GM19240 (cell line): ENCODE measurements around the gene ABCG1.
A peak's percentile ranks its signal among the peaks of the same experiment; 100 is the strongest.

Source experiments
- DNase-seq: peaks from one replicate; pipeline ENCODE4 v3.0.0; 2011; ENCODE audit warnings: low spot score; ENCODE audit not compliant: insufficient read length

Gene ABCG1

DNA sequence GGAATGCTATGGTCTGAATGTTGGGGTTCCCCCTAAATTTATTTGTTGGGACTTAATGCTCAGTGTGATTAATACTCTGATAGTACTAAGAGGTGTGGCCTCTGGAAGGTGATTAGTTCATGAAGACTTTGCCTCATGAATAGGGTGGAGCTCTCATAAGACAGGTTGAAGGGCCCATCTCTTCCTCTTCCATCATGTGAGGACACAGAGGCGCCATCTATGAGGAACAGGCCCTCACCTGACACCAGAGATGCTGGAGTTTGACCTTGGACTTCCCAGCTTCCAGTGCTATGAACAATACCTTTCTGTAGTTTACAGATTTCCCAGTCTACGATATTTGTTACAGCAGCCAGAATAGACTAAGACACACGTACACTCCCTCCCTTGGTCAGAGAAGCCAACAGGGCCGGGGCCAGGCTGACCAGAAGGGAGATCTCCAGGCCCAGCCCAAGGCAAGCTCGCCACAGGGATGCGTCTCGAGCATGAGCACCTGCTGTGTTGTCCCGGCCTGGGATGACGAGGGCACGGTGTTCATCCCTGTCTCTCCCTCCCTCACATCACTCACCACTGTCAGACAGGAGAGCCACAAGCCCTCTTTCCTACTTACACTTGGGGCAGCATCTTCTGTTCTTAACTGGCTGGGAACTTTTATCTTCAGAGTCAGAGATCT is 4.7 kb upstream of the ABCG1 start:
- DNase-seq, result no peak

DNA sequence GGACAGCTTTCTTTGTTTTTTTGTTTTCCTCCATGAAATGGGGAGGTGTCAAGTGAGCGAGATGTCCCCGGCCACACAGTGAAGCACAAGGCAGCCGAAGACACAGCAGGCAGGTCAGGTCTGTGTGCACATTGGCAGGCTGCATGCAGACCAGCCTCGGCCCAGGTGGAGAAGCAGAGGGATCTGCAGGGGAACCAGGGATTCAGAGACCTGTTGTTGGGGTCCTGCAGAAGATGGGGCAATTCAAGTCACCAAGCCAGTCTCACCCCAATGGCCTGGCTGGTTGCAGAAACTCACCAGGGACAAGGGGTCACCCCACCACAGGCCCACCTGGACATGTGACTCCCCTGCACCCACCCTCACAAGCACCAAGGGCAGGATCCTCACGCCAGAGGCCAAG is 4.0 kb upstream of the ABCG1 start:
- no peak for DNase-seq

DNA sequence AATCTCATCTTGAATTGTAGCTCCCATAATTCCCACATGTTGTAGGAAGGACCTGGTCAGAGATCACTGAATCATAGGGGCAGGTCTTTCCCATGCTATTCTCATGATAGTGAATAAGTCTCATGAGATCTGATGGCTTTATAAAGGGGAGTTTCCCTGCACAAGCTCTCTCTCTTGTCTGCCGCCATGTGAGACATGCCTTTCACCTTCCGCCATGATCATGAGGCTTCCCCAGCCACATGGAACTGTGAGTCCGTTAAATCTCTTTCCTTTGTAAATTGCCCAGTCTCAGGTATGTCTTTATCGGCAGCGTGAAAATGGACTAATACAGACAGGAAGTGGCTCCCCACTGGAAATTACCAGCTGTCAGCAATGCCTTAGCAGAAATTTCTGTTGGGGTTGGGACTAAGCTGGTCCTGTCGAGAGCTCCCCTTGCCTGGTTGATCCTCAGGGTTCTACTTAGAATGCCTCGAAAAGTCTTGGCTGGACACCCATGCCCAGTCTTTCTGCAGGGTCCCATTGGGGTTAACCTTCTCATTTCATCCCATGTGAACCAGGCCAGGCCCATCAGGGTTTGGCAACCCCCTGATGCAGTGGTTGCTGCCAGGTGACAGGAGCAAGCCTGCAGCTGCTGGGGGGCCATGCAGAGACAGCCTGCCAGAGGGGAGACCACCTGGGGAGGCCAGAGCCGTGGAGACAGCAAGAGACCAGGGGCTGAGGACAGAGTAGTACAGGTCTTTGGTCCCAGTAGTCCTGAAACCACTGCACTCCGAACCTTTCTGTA is 2.8 kb upstream of the ABCG1 start:
- no peak for DNase-seq

DNA sequence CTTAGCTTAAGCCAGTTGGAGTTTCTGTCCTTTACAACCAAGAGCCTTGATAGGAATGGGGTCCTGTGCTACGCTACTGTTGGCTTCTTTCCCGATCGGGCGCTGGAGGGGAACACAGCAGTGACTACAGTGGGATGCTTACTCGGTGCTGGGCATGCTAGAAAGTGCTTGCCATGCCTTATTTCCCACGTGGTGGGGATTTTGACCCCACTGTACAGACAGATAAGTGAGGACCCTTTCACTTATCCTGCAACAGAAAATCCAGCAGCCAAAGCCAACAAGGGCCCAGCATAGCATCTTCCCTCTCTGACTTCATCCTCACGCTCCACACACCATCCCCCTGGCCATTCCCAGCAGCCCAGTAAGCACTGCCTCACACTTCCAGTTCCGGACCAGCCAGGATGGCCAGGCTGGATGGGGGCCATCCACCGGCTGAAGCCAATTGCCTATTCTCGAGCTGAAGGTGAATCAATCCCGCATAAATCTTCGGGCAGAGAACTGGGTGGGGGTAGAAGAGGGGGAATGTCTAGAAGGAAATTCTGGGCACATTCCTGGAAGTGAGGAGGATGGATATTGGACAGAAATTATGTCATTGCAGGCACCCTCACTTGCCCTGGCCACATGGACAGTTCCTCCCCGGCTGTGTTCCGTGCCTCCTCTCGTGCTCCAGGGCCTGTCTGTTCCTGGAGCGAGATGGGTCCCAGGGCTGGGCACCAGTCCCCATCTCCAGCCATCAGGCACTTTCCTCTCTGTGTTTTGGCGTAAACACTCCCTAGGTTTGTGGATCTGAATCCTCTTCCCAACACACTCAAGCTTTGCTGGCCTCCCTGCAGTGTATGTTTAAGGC is 2.0 kb upstream of the ABCG1 start:
- DNase-seq, result no peak

DNA sequence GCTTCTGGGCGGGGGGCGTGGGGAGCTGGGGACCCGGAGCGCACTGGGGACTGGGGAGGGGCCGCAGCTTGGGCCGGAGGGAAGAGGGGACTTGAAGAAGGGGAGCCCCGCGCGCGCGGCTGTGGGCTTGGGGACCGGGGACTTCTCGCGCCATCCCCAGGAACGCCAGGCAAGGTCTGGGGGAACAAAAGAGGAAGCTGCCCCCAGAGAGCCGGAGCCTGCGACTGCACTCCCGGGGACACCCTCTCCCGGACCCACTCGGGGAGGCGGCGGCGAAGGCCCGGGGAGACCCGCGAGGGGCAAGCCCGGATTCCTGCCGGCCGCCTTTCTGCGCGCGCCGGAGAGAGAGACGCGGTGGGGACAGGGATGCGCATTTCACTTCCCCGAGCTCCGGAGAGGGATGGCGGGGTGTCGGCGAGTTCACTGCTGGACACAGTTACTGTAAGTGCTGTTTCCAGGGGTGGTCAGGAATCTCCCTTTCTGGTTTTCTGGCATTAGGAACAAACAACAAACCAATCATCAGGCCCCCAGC is 732 bp downstream of the ABCG1 start:
- DNase-seq, result no peak

DNA sequence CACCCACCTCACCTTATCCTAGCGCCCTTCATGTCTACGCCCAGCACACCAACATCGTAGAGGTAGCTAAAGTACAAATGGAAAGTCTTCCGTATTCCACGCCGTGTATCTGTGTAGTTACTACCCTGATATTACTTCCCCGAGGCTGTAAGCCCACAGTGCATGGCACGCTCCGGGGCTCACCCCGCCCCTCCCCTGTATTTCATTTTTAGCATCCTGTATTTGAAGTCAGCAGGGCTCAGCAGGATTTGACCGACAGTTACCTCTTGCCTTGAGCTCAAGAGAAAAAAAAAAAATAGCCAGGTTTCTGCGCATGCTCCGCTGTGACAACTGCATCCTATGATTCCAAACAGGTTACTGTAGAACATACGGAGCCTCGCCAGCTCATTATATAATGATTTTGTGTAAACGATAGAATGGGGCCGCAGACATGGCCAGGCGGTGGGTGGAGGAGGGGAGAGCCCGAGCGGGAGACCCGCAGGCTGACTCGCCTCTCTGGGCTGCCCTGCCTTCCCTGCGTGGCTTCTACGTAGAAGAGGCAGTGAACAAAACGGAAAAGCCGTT is 1.3 kb downstream of the ABCG1 start:
- no peak for DNase-seq

DNA sequence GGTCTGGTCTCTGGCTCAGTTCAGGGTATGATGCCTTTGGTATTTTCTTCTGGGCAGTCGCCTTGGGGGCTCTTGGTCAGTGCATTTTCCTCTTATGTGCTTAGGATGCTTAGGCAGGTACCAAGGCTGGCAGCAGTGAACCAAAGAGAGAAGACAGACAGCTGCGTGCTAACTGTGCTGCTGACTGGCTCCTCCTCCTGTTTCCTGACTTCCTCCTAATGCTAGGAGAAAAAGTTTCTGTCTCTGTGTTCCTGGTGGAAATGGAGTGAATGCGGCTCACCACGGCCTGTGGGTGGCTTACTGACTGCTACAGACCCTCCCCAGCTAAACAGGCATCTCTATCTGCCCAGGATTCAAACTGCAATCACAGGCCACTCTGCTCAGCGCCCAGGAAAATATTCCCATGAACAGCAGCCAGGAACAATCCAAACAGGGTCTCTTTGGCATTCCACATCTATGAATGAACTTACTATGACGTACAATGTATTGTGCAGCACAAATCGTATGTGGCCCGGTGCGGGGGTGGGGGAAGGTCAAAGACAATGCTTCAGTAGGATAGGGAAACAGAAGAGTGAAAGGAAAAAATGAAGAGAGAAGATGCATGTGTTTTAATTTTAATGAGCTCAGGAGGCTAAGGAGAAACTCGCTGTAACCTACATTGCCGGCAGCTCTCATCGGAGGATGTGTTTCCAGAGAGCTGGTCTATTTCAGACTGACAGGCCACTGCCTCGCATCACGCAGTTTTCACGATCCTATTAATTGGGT is 2.8 kb downstream of the ABCG1 start:
- DNase-seq, result no peak

DNA sequence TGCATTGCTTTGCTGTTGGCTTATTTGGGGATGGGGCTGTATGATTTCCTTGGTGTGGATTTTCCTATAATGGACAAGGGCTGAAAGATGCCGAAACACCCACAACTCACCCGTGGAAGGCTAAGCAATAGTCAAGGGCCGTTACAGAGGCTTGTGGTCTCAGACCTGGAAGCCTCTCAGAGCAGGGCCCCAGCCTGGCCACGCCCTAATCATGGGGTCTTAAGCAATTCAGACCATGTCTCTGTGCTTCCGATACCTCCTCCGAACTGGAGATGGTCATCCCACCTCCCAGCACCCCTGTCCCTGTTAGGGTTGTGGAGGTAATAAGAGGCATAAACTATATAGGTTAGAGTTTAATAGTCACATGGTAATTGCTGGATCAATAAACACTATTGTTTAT is 3.4 kb downstream of the ABCG1 start:
- DNase-seq, result no peak

DNA sequence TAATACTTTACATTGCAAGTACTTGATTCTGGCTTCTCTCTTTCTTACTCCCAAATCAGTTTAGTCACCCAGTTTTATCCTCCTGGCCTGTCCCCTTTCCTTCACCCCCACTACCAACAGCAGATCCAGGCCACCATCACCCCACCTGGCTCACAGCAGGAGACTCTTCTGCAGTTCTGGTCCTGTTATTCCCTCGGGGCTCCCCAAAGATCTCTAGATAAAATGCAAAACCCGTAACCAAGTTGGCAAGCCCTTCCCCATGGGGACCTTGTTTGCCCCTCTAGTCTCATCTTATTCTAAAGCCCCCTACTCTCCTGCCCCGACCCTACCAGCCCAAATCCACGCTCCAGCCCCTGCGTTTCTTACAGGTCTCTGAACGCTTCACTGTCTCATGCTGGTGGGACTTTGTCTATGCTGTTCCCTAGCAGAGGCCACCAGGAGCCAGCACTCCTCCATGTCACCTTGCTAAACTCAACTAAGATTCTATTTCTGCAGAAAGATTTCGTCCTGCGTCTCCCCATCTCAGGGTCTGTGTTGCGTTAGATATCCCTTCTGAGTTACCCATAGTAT is 4.0 kb downstream of the ABCG1 start:
- no peak for DNase-seq

DNA sequence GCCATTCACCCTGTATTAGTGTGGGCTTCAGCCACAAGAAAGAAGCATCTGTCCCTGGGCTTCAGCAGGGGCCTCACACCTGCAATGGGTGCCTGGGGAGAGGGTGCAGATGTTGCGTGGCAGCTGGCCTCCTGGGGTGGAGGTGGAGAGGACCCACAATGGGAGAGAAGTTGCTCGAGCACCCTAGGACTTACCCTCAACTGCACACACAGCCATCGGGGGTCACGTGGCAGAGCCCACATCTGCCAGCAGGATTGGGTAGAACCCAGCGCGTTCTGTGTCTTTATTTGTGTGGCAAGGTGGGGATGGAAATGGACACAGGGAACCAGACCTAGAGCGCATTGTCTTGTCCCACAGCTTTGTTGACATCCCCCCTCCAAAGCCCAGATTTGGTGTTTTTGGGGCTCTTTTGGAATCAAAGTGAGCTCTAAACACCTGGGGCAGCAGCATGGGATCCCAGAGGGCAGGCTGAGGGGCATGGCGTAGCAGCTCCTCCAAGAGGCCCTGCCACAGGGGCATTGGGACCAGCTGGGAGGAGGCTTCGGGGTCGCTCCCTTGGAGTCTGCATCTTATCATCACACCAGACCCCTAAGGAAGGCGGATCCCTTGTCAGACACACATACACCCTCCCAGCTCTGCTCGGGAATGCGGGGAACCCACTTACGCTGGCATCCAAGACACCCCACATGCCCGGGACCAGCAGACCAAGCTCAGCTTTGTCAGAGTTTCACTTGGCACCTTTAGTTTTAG is 5.1 kb downstream of the ABCG1 start:
- no peak for DNase-seq

DNA sequence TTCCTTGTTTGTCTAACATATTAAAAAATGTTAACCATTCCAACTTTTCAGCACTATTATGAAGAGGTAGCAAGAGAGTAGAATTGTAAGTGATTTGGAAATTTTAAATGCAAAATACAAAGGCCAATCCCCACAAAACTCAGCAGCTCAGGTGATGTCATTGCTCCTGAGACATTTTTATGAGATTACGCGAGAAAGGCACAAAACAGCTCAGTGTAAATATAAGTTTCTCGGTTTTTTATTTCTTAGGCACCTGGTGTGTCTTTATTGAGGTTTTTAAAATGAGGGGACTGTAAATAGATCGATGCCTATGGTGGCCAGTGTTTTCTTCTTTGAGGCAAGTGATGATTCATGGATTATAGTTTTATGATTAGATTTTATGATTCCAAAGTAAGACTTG is 6.1 kb downstream of the ABCG1 start:
- no peak for DNase-seq

DNA sequence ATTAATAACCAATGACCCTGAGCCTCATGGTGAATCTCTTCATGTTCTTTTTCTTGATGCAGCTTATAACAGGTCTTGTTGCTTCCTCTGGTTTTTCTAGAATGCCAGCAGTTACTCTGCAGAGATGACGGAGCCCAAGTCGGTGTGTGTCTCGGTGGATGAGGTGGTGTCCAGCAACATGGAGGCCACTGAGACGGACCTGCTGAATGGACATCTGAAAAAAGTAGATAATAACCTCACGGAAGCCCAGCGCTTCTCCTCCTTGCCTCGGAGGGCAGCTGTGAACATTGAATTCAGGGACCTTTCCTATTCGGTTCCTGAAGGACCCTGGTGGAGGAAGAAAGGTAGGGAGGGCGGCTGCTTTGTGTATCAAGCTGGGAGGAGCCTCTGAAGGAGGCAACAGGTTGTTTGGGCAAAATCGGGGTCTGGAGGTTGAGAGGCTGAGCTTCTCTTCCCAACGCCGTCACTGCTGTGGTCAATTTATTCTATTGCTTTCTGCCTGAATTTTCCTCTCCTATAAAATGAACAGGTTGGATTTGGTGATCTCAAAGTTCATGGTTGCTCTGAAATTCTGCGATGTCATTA is 6.7 kb downstream of the ABCG1 start:
- no peak for DNase-seq

DNA sequence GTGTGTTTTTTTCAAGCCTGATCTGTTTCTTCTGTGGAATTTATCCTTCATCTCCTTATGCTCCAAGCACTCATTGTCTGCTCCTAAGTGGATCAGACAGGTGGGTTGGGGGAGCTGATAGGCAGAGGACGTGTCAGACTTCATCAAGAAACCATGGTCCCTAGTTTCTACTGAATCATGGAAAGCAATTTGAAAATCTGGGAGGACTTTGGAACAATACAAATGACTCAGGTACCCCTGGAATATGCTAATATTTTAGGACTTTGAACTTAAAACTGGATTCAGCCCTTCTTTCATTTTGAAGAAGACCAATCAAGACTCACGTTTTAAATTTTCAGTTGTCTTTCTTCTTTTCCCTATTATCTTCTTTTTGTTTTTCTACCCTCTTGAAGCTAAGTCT is 7.7 kb downstream of the ABCG1 start:
- no peak for DNase-seq

DNA sequence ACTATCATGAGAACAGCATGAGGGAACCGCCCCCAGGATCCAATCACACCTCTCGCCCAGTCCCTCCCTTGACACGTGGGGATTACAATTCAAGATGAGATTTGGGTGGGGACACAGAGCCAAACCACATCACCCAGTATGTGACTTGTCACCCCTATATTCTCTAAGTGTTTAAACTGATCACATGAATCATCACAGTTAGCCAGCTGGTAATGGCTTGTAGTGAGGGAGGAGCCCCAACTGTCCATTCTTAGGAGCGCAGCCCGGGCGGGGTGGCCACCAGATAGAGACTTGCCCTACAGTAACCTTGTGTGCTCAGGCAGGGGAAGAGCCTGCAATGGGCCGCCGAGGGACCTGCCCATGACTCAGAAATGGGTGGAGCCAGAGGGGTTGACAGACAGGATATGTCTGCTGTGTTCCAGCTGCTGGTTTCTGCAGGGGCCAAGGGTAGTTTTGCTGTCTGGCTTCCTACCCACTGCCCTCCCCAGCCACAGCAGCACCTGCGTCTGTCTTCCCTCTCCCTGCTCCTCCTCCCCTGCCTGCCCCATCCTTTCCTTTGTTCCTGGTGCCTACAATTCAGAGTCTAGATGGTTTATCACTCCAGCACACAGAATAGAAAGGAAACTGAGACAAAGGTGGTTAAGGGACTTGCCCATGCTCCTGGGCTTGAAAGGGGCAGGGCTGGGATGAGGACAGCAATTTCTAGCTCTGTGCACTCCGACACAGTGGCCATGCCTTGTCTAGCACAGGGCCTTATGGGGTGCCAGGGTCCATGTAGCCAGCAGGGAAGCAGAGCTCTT is 9.2 kb downstream of the ABCG1 start:
- peak; percentile 83 for DNase-seq

DNA sequence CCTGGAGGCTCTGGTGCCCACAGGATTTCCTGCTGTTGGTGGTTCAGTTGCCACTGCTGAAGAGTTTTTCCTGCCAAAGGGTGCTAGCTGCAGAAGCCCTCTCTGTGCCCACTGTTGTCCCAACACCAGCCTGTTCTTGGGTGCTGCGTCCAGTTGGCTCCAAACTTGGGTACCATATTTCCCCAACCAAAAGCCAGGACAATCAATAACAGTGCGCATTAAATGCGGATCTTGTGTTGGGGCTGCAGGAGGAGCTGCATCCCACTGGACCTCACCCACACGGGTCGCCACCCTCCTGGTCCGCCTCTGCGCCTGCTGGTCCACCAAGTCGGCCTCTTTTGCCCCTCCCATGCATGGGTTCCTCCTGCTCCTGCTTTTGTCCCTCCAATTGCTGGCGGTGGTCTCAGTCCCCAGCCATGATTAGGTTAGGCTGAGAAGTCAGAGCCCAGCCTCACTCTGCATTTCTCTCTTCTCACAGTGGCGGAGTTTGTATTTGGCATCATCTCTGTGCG is 9.8 kb downstream of the ABCG1 start:
- DNase-seq, result no peak

DNA sequence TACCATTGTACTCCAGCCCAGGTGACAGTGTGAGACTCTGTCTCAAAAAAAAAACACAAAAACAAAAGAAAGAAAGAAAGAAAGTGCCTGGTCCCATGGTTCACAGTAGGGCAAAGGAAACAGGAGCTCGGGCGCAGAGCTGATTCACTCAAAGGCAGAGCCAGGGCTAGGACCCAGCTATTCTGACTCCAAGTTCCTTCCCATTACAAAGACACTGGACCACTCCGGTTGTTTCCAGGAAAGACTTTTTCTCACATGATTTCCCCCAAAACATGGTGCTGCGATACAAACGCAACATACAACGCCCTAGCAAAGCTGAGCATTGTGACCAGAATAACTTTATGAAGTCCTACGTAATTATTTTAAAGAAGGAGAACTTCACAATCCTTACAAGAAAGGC is 10.7 kb downstream of the ABCG1 start:
- no peak for DNase-seq

DNA sequence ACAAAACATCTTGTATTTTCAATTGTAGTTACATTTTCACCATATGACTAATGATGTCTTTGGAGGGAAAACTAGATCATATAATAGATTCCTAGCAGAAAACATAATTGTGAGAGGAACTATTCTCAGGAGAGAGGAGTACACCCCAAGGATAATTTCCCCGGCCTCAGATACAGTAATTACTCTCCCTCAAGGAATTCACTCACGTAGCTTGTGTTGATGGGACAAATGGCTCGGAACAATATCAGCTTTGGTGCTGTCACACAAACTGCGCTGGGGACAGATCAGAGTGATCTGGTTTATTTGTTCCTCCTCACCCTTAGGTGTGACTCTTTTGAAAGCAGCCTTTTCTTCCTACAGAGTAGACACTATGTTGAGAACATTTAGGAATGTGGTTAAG is 11.2 kb downstream of the ABCG1 start:
- no peak for DNase-seq

DNA sequence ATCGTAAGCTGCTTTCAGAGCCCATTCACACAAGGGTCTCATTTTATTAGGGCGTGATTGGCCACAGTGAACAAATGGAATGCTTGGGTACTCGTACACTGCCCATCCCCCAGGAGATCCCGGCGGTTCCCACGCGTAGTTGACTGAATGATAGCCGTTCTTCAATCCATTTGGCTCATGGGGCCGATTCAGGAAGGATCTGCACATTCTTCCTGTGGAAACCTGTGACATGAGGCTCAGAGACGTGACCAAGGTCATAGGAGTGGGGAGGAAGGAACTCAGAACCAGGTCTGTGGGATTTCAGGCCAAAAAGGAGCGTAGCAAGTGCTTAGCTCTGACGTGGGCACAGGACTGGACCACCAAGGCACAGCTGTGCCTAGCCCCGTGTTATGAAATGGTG is 11.7 kb downstream of the ABCG1 start:
- no peak for DNase-seq
